ENCODE results near the gene CNRIP1. TPM values are rescaled to one million over a fixed set of nuclear protein-coding genes. Genes with fewer than 3 reads are reported as not detected.

CNRIP1 gene
- polyA plus RNA-seq, 1 donor (not counting 4 experiments of a cell fraction or from before 2014, with no cell fraction given), result 0.04 TPM

DNA sequence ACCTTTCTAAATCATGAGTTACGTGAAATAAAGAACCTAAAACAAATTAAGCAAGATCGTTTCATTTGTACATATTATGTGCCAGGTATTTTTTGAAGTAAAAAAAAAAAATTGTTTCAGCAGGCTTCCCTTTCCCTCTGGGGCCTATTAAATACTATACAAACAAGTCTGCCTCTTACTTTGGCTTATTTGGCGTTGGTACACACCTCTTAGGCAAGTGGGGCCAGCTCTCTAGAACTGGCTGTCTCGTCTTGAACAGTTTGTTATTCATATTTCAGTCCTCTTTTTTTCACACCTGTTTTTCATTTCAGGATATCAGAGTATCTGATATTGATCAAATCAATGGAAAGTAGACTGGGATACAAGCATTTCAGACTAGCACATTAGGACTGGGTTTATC, 40.1 kb downstream of the CNRIP1 start:
- Histone ChIP-seq H3K4me3 (ENCODE audit: control insufficient read depth in 2 of 3, extremely low read depth in 1 of 3, insufficient read depth in 2 of 3, low read depth in 1 of 3, low read length in 3 of 3) (no peak overlapping the region), H3K9me1 (ENCODE audit: control insufficient read depth, extremely low read depth, insufficient read depth, low read length) (no peaks in the 10 kb centered on the region), H2AFZ (ENCODE audit: control insufficient read depth, low read length) (no peak overlapping the region), H3K9me3 (ENCODE audit: control insufficient read depth, low read depth, low read length) (no peaks in the 10 kb centered on the region), H3K4me2 (ENCODE audit: control insufficient read depth, extremely low read depth, insufficient read depth, low read depth, low read length) (no peak overlapping the region), H3K36me3 (ENCODE audit: control insufficient read depth in 2 of 2, extremely low read depth in 1 of 2, insufficient read depth in 2 of 2, low read length in 2 of 2) (no peaks in the 10 kb centered on the region), H3K4me1 (ENCODE audit: control insufficient read depth, extremely low read depth, insufficient read depth, low read length) (peaks cover under 1% of the 10 kb centered on the region), H3K9ac (ENCODE audit: control insufficient read depth, extremely low read depth, insufficient read depth, low read length) (no peak overlapping the region), H3K27ac (ENCODE audit: control insufficient read depth, insufficient read depth, low read length) (no peak overlapping the region), H3K27me3 (ENCODE audit: control insufficient read depth, extremely low read depth, insufficient read depth, low read length) (no peaks in the 10 kb centered on the region), H3K79me2 (ENCODE audit: control insufficient read depth, insufficient read depth, low read length) (no peaks in the 10 kb centered on the region), H4K20me1 (ENCODE audit: control insufficient read depth, extremely low read depth, insufficient read depth, low read length) (no peaks in the 10 kb centered on the region)
- FAIRE-seq (no peak), DNase-seq (ENCODE audit: low read depth, low spot score) (no peak)
- dilution Hi-C loops (cut with MboI; ENCODE audit: extremely low pct_ligation_motif_present, low sequenced_read_pairs), result no loop called here
- TF ChIP-seq EZH2 (IDR thresholded peaks at IDR 0.05; ENCODE audit: low read length), result no peak
- TF ChIP-seq, protein P1, sequence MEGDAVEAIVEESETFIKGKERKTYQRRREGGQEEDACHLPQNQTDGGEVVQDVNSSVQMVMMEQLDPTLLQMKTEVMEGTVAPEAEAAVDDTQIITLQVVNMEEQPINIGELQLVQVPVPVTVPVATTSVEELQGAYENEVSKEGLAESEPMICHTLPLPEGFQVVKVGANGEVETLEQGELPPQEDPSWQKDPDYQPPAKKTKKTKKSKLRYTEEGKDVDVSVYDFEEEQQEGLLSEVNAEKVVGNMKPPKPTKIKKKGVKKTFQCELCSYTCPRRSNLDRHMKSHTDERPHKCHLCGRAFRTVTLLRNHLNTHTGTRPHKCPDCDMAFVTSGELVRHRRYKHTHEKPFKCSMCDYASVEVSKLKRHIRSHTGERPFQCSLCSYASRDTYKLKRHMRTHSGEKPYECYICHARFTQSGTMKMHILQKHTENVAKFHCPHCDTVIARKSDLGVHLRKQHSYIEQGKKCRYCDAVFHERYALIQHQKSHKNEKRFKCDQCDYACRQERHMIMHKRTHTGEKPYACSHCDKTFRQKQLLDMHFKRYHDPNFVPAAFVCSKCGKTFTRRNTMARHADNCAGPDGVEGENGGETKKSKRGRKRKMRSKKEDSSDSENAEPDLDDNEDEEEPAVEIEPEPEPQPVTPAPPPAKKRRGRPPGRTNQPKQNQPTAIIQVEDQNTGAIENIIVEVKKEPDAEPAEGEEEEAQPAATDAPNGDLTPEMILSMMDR (optimal IDR thresholded peaks at IDR 0.05 in 1 of 3, IDR thresholded peaks at IDR 0.05 in 1 of 3, conservative IDR thresholded peaks at IDR 0.05 in 1 of 3; ENCODE audit: extremely low read depth in 1 of 3, insufficient read depth in 2 of 3, low read length in 3 of 3), result no peak

DNA sequence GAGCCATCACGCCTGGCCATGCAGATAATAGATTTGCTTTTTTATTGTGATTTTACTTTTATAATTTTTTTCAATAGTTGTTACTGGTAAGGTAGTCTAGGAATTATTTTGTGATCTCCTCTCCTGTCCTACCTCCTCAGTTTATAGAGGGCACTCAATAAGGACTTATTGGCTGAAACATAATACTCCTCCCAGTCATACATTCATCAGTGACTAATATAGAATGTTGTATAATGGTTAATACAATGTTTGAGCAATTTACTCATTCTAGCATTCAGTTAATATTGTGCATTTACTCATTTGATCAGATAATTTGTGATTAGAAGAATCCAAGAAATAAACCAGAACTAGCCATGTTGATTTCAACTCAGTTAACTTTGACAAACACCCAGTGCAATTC, 41.6 kb downstream of the CNRIP1 start:
- no peak overlapping the region for H2AFZ ChIP-seq (ENCODE audit: control insufficient read depth, low read length)
- dilution Hi-C loops (cut with MboI; ENCODE audit: extremely low pct_ligation_motif_present, low sequenced_read_pairs), result no loop called here
- no peak overlapping the region for H3K9ac ChIP-seq (ENCODE audit: control insufficient read depth, extremely low read depth, insufficient read depth, low read length)
- no peaks in the 10 kb centered on the region for H4K20me1 ChIP-seq (ENCODE audit: control insufficient read depth, extremely low read depth, insufficient read depth, low read length)
- DNase-seq (ENCODE audit: low read depth, low spot score), result no peak
- H3K4me1 ChIP-seq (ENCODE audit: control insufficient read depth, extremely low read depth, insufficient read depth, low read length), result no peaks in the 10 kb centered on the region
- H3K9me3 ChIP-seq (ENCODE audit: control insufficient read depth, low read depth, low read length), result no peaks in the 10 kb centered on the region
- H3K27ac ChIP-seq (ENCODE audit: control insufficient read depth, insufficient read depth, low read length), result no peak overlapping the region
- no peak for FAIRE-seq
- H3K4me3 ChIP-seq (ENCODE audit: control insufficient read depth in 2 of 3, extremely low read depth in 1 of 3, insufficient read depth in 2 of 3, low read depth in 1 of 3, low read length in 3 of 3), result no peak overlapping the region
- H3K27me3 ChIP-seq (ENCODE audit: control insufficient read depth, extremely low read depth, insufficient read depth, low read length), result no peaks in the 10 kb centered on the region
- H3K79me2 ChIP-seq (ENCODE audit: control insufficient read depth, insufficient read depth, low read length), result no peaks in the 10 kb centered on the region
- H3K9me1 ChIP-seq (ENCODE audit: control insufficient read depth, extremely low read depth, insufficient read depth, low read length), result no peaks in the 10 kb centered on the region
- no peak overlapping the region for H3K4me2 ChIP-seq (ENCODE audit: control insufficient read depth, extremely low read depth, insufficient read depth, low read depth, low read length)
- H3K36me3 ChIP-seq (ENCODE audit: control insufficient read depth in 2 of 2, extremely low read depth in 1 of 2, insufficient read depth in 2 of 2, low read length in 2 of 2), result no peaks in the 10 kb centered on the region
- TF ChIP-seq, protein P1 (optimal IDR thresholded peaks at IDR 0.05 in 1 of 3, IDR thresholded peaks at IDR 0.05 in 1 of 3, conservative IDR thresholded peaks at IDR 0.05 in 1 of 3; ENCODE audit: extremely low read depth in 1 of 3, insufficient read depth in 2 of 3, low read length in 3 of 3), result no peak
- TF ChIP-seq EZH2 (IDR thresholded peaks at IDR 0.05; ENCODE audit: low read length), result no peak
